Neural cell (in vitro differentiated cells): ENCODE measurements around the gene TMEM273. TPM values are rescaled to one million over a fixed set of nuclear protein-coding genes. Genes with fewer than 3 reads are reported as not detected.

Experiments used
- H2AFZ ChIP-seq: fragments of 200-600, 300-800 bp; sonication (generic), shearing (Covaris generic); 2 replicates; pipeline ENCODE4 v1.6.0; 2014; ENCODE audit warnings: low read depth, mild to moderate bottlenecking, antibody characterized with exemption, low read length, moderate library complexity
- H3F3A ChIP-seq: fragments of 200-600 bp; shearing (Covaris generic); 2 replicates; pipeline ENCODE4 v1.6.1; 2016; ENCODE audit warnings: mild to moderate bottlenecking, moderate library complexity, mixed read lengths, antibody characterized with exemption, low read length; ENCODE audit not compliant: insufficient read depth, poor library complexity, severe bottlenecking
- H3K27ac ChIP-seq: fragments of 200-600, 300-800 bp; sonication (generic), shearing (Covaris generic); 2 replicates; pipeline ENCODE4 v1.5.1; 2014; ENCODE audit warnings: mild to moderate bottlenecking, low read length, moderate library complexity
- H3K27me3 ChIP-seq: fragments of 300-800, 200-600 bp; sonication (generic), shearing (Covaris generic); 2 replicates; pipeline ENCODE4 v1.6.0; 2014; ENCODE audit warnings: mild to moderate bottlenecking, low read depth, low read length, moderate library complexity; ENCODE audit not compliant: insufficient read depth
- H3K36me3 ChIP-seq: fragments of 300-800, 200-600 bp; sonication (generic), shearing (Covaris generic); 2 replicates; pipeline ENCODE4 v1.5.1; 2014; ENCODE audit warnings: mild to moderate bottlenecking, antibody characterized with exemption, low read length, moderate library complexity; ENCODE audit not compliant: insufficient read depth
- H3K4me2 ChIP-seq: fragments of 300-800, 200-600 bp; sonication (generic), shearing (Covaris generic); 2 replicates; pipeline ENCODE4 v1.6.0; 2014; ENCODE audit warnings: mild to moderate bottlenecking, low read length
- H3K4me3 ChIP-seq: fragments of 300-800, 200-600 bp; sonication (generic), shearing (Covaris generic); 2 replicates; pipeline ENCODE4 v1.5.1; 2014; ENCODE audit warnings: mild to moderate bottlenecking, low read length, moderate library complexity
- H3K79me2 ChIP-seq: fragments of 200-600 bp; shearing (Covaris generic); replicated peaks from 2 replicates; pipeline ENCODE4 v1.6.0; 2014; ENCODE audit warnings: mild to moderate bottlenecking, low read length, moderate library complexity; ENCODE audit not compliant: insufficient read depth
- H3K9ac ChIP-seq: fragments of 300-800, 200-600 bp; sonication (generic), shearing (Covaris generic); 2 replicates; pipeline ENCODE4 v1.6.1; 2016; ENCODE audit warnings: mild to moderate bottlenecking, low read length, mixed read lengths
- H3K9me2 ChIP-seq: fragments of 200-600 bp; shearing (Covaris generic); 2 replicates; pipeline ENCODE4 v1.6.1; 2016; ENCODE audit warnings: mild to moderate bottlenecking, low read length, mixed read lengths; ENCODE audit not compliant: insufficient read depth
- H3K9me3 ChIP-seq: fragments of 200-600, 300-800 bp; sonication (generic), shearing (Covaris generic); 2 replicates; pipeline ENCODE4 v1.6.1; 2016; ENCODE audit warnings: mild to moderate bottlenecking, mixed run types, low read length, moderate library complexity, mixed read lengths
- H4K20me1 ChIP-seq: fragments of 200-600 bp; shearing (Covaris generic); 2 replicates; pipeline ENCODE4 v1.6.1; 2016; ENCODE audit warnings: mild to moderate bottlenecking, mixed run types; ENCODE audit not compliant: insufficient read depth
- CTCF ChIP-seq: fragments of 450-650 bp; IDR thresholded peaks from 2 replicates; pipeline ENCODE4 v1.5.1; 2014; ENCODE audit warnings: antibody characterized with exemption, mild to moderate bottlenecking, moderate library complexity; ENCODE audit not compliant: poor library complexity, severe bottlenecking
- EP300 ChIP-seq: fragments of 450-650 bp; conservative IDR thresholded peaks from 2 replicates; pipeline ENCODE4 v1.6.1; 2014; ENCODE audit warnings: antibody characterized with exemption, mild to moderate bottlenecking, moderate library complexity; ENCODE audit not compliant: poor library complexity, severe bottlenecking
- EZH2 ChIP-seq: fragments of 200-600, 300-800 bp; shearing (Covaris generic), sonication (generic); IDR thresholded peaks from 2 replicates; pipeline ENCODE4 v1.6.1; 2014; ENCODE audit warnings: antibody characterized with exemption, low read length, borderline replicate concordance, mild to moderate bottlenecking; ENCODE audit not compliant: insufficient read depth, poor library complexity, severe bottlenecking
- MXI1 ChIP-seq: fragments of 450-650 bp; conservative IDR thresholded peaks from 2 replicates; pipeline ENCODE4 v1.6.1; 2014; ENCODE audit warnings: antibody characterized with exemption, mild to moderate bottlenecking; ENCODE audit not compliant: poor library complexity, severe bottlenecking
- POLR2AphosphoS5 ChIP-seq: IDR thresholded peaks from 2 replicates; pipeline ENCODE4 v1.6.1; 2012
- RAD21 ChIP-seq: fragments of 450-650 bp; conservative IDR thresholded peaks from 2 replicates; pipeline ENCODE4 v1.6.1; 2014; ENCODE audit warnings: antibody characterized with exemption, mild to moderate bottlenecking, moderate library complexity
- REST ChIP-seq: IDR thresholded peaks from 2 replicates; pipeline ENCODE4 v1.6.1; 2012; ENCODE audit warnings: borderline replicate concordance
- SMC3 ChIP-seq: fragments of 450-650 bp; conservative IDR thresholded peaks from 2 replicates; pipeline ENCODE4 v1.6.1; 2014; ENCODE audit warnings: antibody characterized with exemption, mild to moderate bottlenecking, moderate library complexity; ENCODE audit not compliant: poor library complexity
- TAF1 ChIP-seq: IDR thresholded peaks from 2 replicates; pipeline ENCODE4 v1.6.1; 2012; ENCODE audit warnings: low read depth
- polyA plus RNA-seq: library from polyadenylated mRNA; depleted of rRNA; stranded (reverse); fragments of >200 nt; gene quantifications from 2 replicates; pipeline ENCODE4 v1.2.3, GENCODE V29; 2014

Gene TMEM273
- polyA plus RNA-seq, 1 donor from 2014 or later, result not detected

- H3K4me3 ChIP-seq, result no peak overlapping the region
- TF ChIP-seq POLR2AphosphoS5, result no peak
- no peak for TF ChIP-seq MXI1
- TF ChIP-seq CTCF, result no peak
- no peak for TF ChIP-seq EZH2
- TF ChIP-seq RAD21, result no peak
- no peak for TF ChIP-seq REST
- no peak for TF ChIP-seq EP300
- no peak for TF ChIP-seq TAF1
- TF ChIP-seq SMC3, result no peak
- H4K20me1 ChIP-seq, result no peaks in the 10 kb centered on the region
- H3K9ac ChIP-seq, result no peak overlapping the region
- no peaks in the 10 kb centered on the region for H3K9me2 ChIP-seq
- H3K79me2 ChIP-seq, result no peaks in the 10 kb centered on the region
- H3K27ac ChIP-seq, result no peak overlapping the region
- H3K4me2 ChIP-seq, result no peak overlapping the region
- H2AFZ ChIP-seq, result no peak overlapping the region
- no peaks in the 10 kb centered on the region for H3K36me3 ChIP-seq
- H3K9me3 ChIP-seq, result no peaks in the 10 kb centered on the region
- no peaks in the 10 kb centered on the region for H3F3A ChIP-seq
- no peaks in the 10 kb centered on the region for H3K27me3 ChIP-seq
Observed at GRCh38 chr10:49174926-49175500, 13.2 kb downstream of the TMEM273 start.

GRCh38 chr10:49174261-49174925 lies 13.8 kb downstream of the TMEM273 start:
- Histone ChIP-seq H3K27me3 (no peaks in the 10 kb centered on the region), H2AFZ (no peak overlapping the region), H3K4me2 (no peak overlapping the region), H3K9me2 (no peaks in the 10 kb centered on the region), H3F3A (no peaks in the 10 kb centered on the region), H3K9me3 (no peaks in the 10 kb centered on the region), H4K20me1 (no peaks in the 10 kb centered on the region), H3K36me3 (no peaks in the 10 kb centered on the region), H3K27ac (no peak overlapping the region), H3K4me3 (no peak overlapping the region), H3K9ac (no peak overlapping the region), H3K79me2 (no peaks in the 10 kb centered on the region)
- no peak for TF ChIP-seq MXI1
- TF ChIP-seq EP300, result no peak
- TF ChIP-seq RAD21, result no peak
- no peak for TF ChIP-seq SMC3
- no peak for TF ChIP-seq EZH2
- no peak for TF ChIP-seq TAF1
- TF ChIP-seq REST, result no peak
- TF ChIP-seq CTCF, result no peak
- TF ChIP-seq POLR2AphosphoS5, result no peak
